Natural killer cell treated with Interleukin-12 subunit alpha and Interleukin-12 subunit beta and Interleukin-15 and Interleukin-18, amount 100 ng/mL, for 72 hours (primary cell): ENCODE data around the gene CAPRIN2. TPM values are rescaled to one million over a fixed set of nuclear protein-coding genes. Genes with fewer than 3 reads are reported as not detected.

Experiments used
- ATAC-seq, 2 donors: fragments of 150-1000 bp; cut with Tn5 transposase in 1 of 2; sonication (Bioruptor Pico), chemical (Tn5 transposase) in 1 of 2; 2 replicates each; pipeline ENCODE4 v1.10.0; 2021
- DNase-seq: peaks from one replicate; pipeline ENCODE4 v3.0.0; 2022; ENCODE audit warnings: low spot score
- H3K27ac Mint-ChIP-seq, 2 donors: 1 replicate in 1 of 2; 2 replicates in 1 of 2; pipeline ENCODE4 v1.8.0; 2022; ENCODE audit warnings: mixed read lengths in 2 of 2, mild to moderate bottlenecking in 1 of 2, moderate library complexity in 1 of 2
- H3K27me3 Mint-ChIP-seq, 2 donors: 1 replicate in 1 of 2; 2 replicates in 1 of 2; pipeline ENCODE4 v1.8.0; 2022; ENCODE audit warnings: mixed read lengths in 2 of 2
- H3K36me3 Mint-ChIP-seq: one replicate; pipeline ENCODE4 v1.8.0; 2022; ENCODE audit warnings: mixed read lengths
- H3K4me1 Mint-ChIP-seq, 2 donors: 1 replicate in 1 of 2; 2 replicates in 1 of 2; pipeline ENCODE4 v1.8.0; 2022; ENCODE audit warnings: low read depth in 2 of 2, mixed read lengths in 2 of 2, mild to moderate bottlenecking in 1 of 2
- H3K4me3 Mint-ChIP-seq: one replicate; pipeline ENCODE4 v1.8.0; 2022; ENCODE audit warnings: mixed read lengths
- H3K9me3 Mint-ChIP-seq: 2 replicates; pipeline ENCODE4 v1.8.0; 2022; ENCODE audit warnings: mixed read lengths
- total RNA-seq, 2 donors: library from RNA; stranded (reverse); gene quantifications; one replicate each; pipeline ENCODE4 v1.2.3, GENCODE V29; 2022

Gene CAPRIN2
- total RNA-seq, 2 donors from 2014 or later, result 12.9 to 16.2 TPM

- H3K9me3 Mint-ChIP-seq, result no peaks in the 10 kb centered on the region
- peak overlapping the region; percentile 63 to 79 for H3K27ac Mint-ChIP-seq
- no peaks in the 10 kb centered on the region for H3K36me3 Mint-ChIP-seq
- H3K27me3 Mint-ChIP-seq, result no peaks in the 10 kb centered on the region
- H3K4me3 Mint-ChIP-seq, result peak overlapping the region; percentile 93
- ATAC-seq, result no peak
- H3K4me1 Mint-ChIP-seq, result peaks cover 43 to 50% of the 10 kb centered on the region in 2 donors
- no peak for DNase-seq
Observed at GRCh38 chr12:30753233-30753632, 1.5 kb downstream of the CAPRIN2 start.

GRCh38 chr12:30752255-30752654, 2.5 kb downstream of the CAPRIN2 start:
- no peak for ATAC-seq
- H3K27ac Mint-ChIP-seq, result no peak overlapping the region
- H3K36me3 Mint-ChIP-seq, result no peaks in the 10 kb centered on the region
- H3K4me3 Mint-ChIP-seq, result no peak overlapping the region
- no peaks in the 10 kb centered on the region for H3K27me3 Mint-ChIP-seq
- H3K4me1 Mint-ChIP-seq, result peaks cover 41 to 50% of the 10 kb centered on the region in 2 donors
- H3K9me3 Mint-ChIP-seq, result no peaks in the 10 kb centered on the region
- DNase-seq, result no peak

- no peak for DNase-seq
- Mint-ChIP-seq H3K4me3 (no peak overlapping the region), H3K27ac (no peak overlapping the region), H3K9me3 (no peaks in the 10 kb centered on the region), H3K4me1 (peaks cover 20 to 26% of the 10 kb centered on the region in 2 donors), H3K27me3 (no peaks in the 10 kb centered on the region), H3K36me3 (peaks cover 5% of the 10 kb centered on the region)
- ATAC-seq, result no peak
Observed at GRCh38 chr12:30748147-30748546, 6.6 kb downstream of the CAPRIN2 start.

- DNase-seq (no peak), ATAC-seq (no peak)
- Mint-ChIP-seq H3K4me1 (peaks cover 14 to 23% of the 10 kb centered on the region in 2 donors), H3K27me3 (no peaks in the 10 kb centered on the region), H3K4me3 (no peak overlapping the region), H3K9me3 (no peaks in the 10 kb centered on the region), H3K27ac (no peak overlapping the region), H3K36me3 (peaks cover 5% of the 10 kb centered on the region)
Observed at GRCh38 chr12:30746190-30746589, 8.6 kb downstream of the CAPRIN2 start.

- Mint-ChIP-seq H3K27ac (no peak overlapping the region), H3K27me3 (no peaks in the 10 kb centered on the region), H3K4me1 (peaks cover 9 to 11% of the 10 kb centered on the region in 2 donors), H3K36me3 (peaks cover 5% of the 10 kb centered on the region), H3K9me3 (no peaks in the 10 kb centered on the region), H3K4me3 (no peak overlapping the region)
- no peak for ATAC-seq
- no peak for DNase-seq
Observed at GRCh38 chr12:30744321-30744720, 10.4 kb downstream of the CAPRIN2 start.

GRCh38 chr12:30740274-30740673, 14.5 kb downstream of the CAPRIN2 start:
- Mint-ChIP-seq H3K27me3 (no peaks in the 10 kb centered on the region), H3K4me3 (no peak overlapping the region), H3K36me3 (peaks cover 9% of the 10 kb centered on the region), H3K9me3 (no peaks in the 10 kb centered on the region), H3K4me1 (peaks cover 0 to 6% of the 10 kb centered on the region in 2 donors), H3K27ac (no peak overlapping the region)
- no peak for ATAC-seq
- DNase-seq, result no peak

GRCh38 chr12:30739020-30739419, 15.7 kb downstream of the CAPRIN2 start:
- Mint-ChIP-seq H3K36me3 (peaks cover 14% of the 10 kb centered on the region), H3K27ac (no peak overlapping the region), H3K4me3 (no peak overlapping the region), H3K27me3 (no peaks in the 10 kb centered on the region), H3K9me3 (no peaks in the 10 kb centered on the region), H3K4me1 (peaks cover 0 to 6% of the 10 kb centered on the region in 2 donors)
- ATAC-seq (no peak), DNase-seq (no peak)

- DNase-seq (no peak), ATAC-seq (no peak)
- H3K27ac Mint-ChIP-seq, result no peak overlapping the region
- H3K4me3 Mint-ChIP-seq, result no peak overlapping the region
- H3K27me3 Mint-ChIP-seq, result no peaks in the 10 kb centered on the region
- H3K9me3 Mint-ChIP-seq, result no peaks in the 10 kb centered on the region
- H3K36me3 Mint-ChIP-seq, result peaks cover 29% of the 10 kb centered on the region
- H3K4me1 Mint-ChIP-seq, result peaks cover 3 to 6% of the 10 kb centered on the region in 2 donors
Observed at GRCh38 chr12:30732954-30733637, 21.7 kb downstream of the CAPRIN2 start.

- H3K36me3 Mint-ChIP-seq, result peaks cover 25% of the 10 kb centered on the region
- H3K27me3 Mint-ChIP-seq, result no peaks in the 10 kb centered on the region
- H3K4me1 Mint-ChIP-seq, result peaks cover 0 to 6% of the 10 kb centered on the region in 2 donors
- H3K4me3 Mint-ChIP-seq, result no peak overlapping the region
- H3K27ac Mint-ChIP-seq, result no peak overlapping the region
- H3K9me3 Mint-ChIP-seq, result no peaks in the 10 kb centered on the region
- ATAC-seq (no peak), DNase-seq (no peak)
Observed at GRCh38 chr12:30730011-30730410, 24.7 kb downstream of the CAPRIN2 start.

- Mint-ChIP-seq H3K4me3 (no peak overlapping the region), H3K4me1 (peaks cover 0 to 6% of the 10 kb centered on the region in 2 donors), H3K27me3 (no peaks in the 10 kb centered on the region), H3K27ac (no peak overlapping the region), H3K36me3 (peaks cover 20% of the 10 kb centered on the region), H3K9me3 (no peaks in the 10 kb centered on the region)
- DNase-seq, result no peak
- no peak for ATAC-seq
Observed at GRCh38 chr12:30729547-30729946, 25.2 kb downstream of the CAPRIN2 start.

- no peak for ATAC-seq
- no peak for DNase-seq
- no peaks in the 10 kb centered on the region for H3K27me3 Mint-ChIP-seq
- H3K9me3 Mint-ChIP-seq, result no peaks in the 10 kb centered on the region
- H3K27ac Mint-ChIP-seq, result no peak overlapping the region
- no peak overlapping the region for H3K4me3 Mint-ChIP-seq
- H3K4me1 Mint-ChIP-seq, result peaks cover 0 to 6% of the 10 kb centered on the region in 2 donors
- H3K36me3 Mint-ChIP-seq, result peaks cover 15% of the 10 kb centered on the region
Observed at GRCh38 chr12:30726647-30727046, 28.1 kb downstream of the CAPRIN2 start.

- Mint-ChIP-seq H3K27me3 (no peaks in the 10 kb centered on the region), H3K4me1 (peaks cover 0 to 6% of the 10 kb centered on the region in 2 donors), H3K9me3 (no peaks in the 10 kb centered on the region), H3K27ac (no peak overlapping the region), H3K36me3 (peaks cover 22% of the 10 kb centered on the region), H3K4me3 (no peak overlapping the region)
- DNase-seq, result no peak
- no peak for ATAC-seq
Observed at GRCh38 chr12:30725739-30726138, 29.0 kb downstream of the CAPRIN2 start.

GRCh38 chr12:30719060-30719459, 35.7 kb downstream of the CAPRIN2 start:
- Mint-ChIP-seq H3K27me3 (no peaks in the 10 kb centered on the region), H3K36me3 (peaks cover 14% of the 10 kb centered on the region), H3K4me3 (no peak overlapping the region), H3K27ac (no peak overlapping the region), H3K4me1 (no peaks in the 10 kb centered on the region), H3K9me3 (no peaks in the 10 kb centered on the region)
- ATAC-seq, result no peak
- no peak for DNase-seq

GRCh38 chr12:30707613-30708342, 47.0 kb downstream of the CAPRIN2 start:
- Mint-ChIP-seq H3K36me3 (peaks cover 4% of the 10 kb centered on the region), H3K27ac (no peak overlapping the region), H3K4me3 (no peak overlapping the region), H3K9me3 (no peaks in the 10 kb centered on the region), H3K4me1 (no peaks in the 10 kb centered on the region), H3K27me3 (no peaks in the 10 kb centered on the region)
- ATAC-seq (no peak), DNase-seq (no peak)
